ENCODE data around the gene PTPN3. TPM values are rescaled to one million over a fixed set of nuclear protein-coding genes. Genes with fewer than 3 reads are reported as not detected.

The PTPN3 gene
- total and polyA plus RNA-seq, 4 donors: 4.3 to 22.9 (median 9.4) TPM

DNA sequence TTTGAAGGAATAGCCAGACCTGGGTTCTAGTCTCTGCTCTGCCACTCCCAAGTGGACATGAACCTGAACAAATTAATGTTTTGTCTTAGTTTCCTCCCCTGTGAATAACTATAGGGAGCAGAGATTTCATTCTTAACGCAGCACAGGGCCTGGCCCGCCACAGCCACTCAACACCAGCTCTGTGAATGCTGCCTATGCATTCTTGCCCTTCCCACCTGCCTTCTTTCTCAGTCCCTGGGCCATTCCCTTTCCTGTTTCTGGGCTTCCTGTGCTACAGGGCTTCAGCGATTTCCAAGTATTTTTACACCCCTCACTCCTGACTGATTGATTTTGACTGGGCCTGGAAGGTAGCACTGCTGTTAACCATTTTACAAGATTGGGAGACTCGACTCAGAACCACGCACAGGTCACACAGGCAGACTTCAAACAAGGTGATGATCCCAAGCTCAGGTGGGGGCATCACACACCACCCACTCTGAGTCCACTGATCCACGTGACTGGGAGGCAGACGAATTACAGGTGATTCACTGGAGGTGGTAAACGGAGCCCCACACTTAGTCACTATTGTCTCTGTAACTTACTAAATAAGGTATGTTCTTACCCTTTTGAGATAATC lies 21.4 kb downstream of the PTPN3 start:
- Histone ChIP-seq H3K4me1 (ENCODE audit: control insufficient read depth in 1 of 2, insufficient read depth in 2 of 2, low read length in 2 of 2) (peaks cover 5 to 11% of the 10 kb centered on the region in 2 donors), H3K27ac (ENCODE audit: low read depth in 1 of 2, low read length in 2 of 2) (peak overlapping the region; percentile 53 to 76)
- intact Hi-C loops (cut with DNase I): no loop called here

DNA sequence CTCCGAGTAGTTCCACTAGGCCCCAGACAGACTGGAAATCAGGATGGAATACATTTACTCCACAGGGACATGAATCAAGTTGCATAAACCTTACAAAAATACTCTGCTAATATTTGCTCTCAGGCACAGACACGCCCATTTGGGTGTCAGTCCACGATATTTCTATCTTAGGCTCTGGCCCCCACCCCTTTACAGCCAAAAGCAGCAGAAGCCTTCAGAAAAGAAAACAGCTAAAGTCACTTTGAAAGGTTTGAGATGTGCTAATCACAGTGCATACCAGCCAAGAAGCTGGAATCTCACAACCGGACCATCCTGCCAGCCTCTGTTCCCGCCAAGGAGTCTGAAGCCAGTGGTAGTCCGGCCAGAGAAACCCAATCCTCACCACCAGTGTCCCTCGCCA lies 22.6 kb downstream of the PTPN3 start:
- WGBS, 2 donors: 2 to 5% methylated on average over 7 of the region's 7 CpGs
- peak overlapping the region in 1 of 2 donors; percentile 31 for H3K27ac ChIP-seq (ENCODE audit: low read depth in 1 of 2, low read length in 2 of 2)

More for the DNA sequence above, 21.4 kb downstream of the PTPN3 start:
- H3K27me3 ChIP-seq (ENCODE audit: control insufficient read depth in 1 of 2, insufficient read depth in 2 of 2, low read length in 1 of 2): no peaks in the 10 kb centered on the region
- ATAC-seq (ENCODE audit: low FRiP score) (no peak), DNase-seq (no peak)
- H3K36me3 ChIP-seq (ENCODE audit: control insufficient read depth in 1 of 2, insufficient read depth in 2 of 2, low read length in 1 of 2): no peaks in the 10 kb centered on the region
- no peak overlapping the region for H3K4me3 ChIP-seq (ENCODE audit: low read length in 2 of 2)
- H3K9me3 ChIP-seq (ENCODE audit: control insufficient read depth, low read length): no peaks in the 10 kb centered on the region
- 76 to 80% methylated on average over 8 of the region's 8 CpGs for WGBS, 2 donors

DNA sequence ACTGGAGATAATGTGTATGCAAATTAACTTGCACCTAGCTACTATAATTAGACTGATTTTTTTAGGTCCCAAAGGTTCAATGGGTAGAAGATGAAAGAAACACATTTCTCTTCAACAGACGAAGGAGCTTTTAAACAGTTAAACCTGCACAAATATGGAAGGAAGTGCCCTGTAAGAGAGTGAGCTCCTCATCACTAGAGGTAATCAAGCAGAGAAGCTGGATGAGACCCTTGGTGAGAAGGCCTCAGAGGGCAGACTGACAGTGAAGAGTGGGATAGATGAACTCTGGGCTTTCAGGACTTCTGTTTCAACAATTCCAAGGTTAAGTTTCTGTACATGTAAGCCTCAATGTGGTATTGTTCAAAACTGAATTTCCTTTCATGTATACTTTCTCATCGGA lies 23.2 kb downstream of the PTPN3 start:
- Histone ChIP-seq H3K27me3 (ENCODE audit: control insufficient read depth in 1 of 2, insufficient read depth in 2 of 2, low read length in 1 of 2) (no peaks in the 10 kb centered on the region), H3K4me1 (ENCODE audit: control insufficient read depth in 1 of 2, insufficient read depth in 2 of 2, low read length in 2 of 2) (peaks cover 5 to 7% of the 10 kb centered on the region in 2 donors), H3K4me3 (ENCODE audit: low read length in 2 of 2) (no peak overlapping the region), H3K27ac (ENCODE audit: low read depth in 1 of 2, low read length in 2 of 2) (peak overlapping the region; percentile 44 to 97), H3K9me3 (ENCODE audit: control insufficient read depth, low read length) (no peaks in the 10 kb centered on the region), H3K36me3 (ENCODE audit: control insufficient read depth in 1 of 2, insufficient read depth in 2 of 2, low read length in 1 of 2) (no peaks in the 10 kb centered on the region)
- intact Hi-C loops (cut with DNase I): no loop called here
- 53 to 55% methylated on average over 2 of the region's 2 CpGs for WGBS, 2 donors
- no peak for DNase-seq
- no peak for ATAC-seq (ENCODE audit: low FRiP score)

More for the DNA sequence above, 22.6 kb downstream of the PTPN3 start:
- no peaks in the 10 kb centered on the region for H3K27me3 ChIP-seq (ENCODE audit: control insufficient read depth in 1 of 2, insufficient read depth in 2 of 2, low read length in 1 of 2)
- H3K4me3 ChIP-seq (ENCODE audit: low read length in 2 of 2): no peak overlapping the region
- ATAC-seq (ENCODE audit: low FRiP score) (peak; percentile 82), DNase-seq (peak in 1 of 2 donors; percentile 67)
- intact Hi-C loops (cut with DNase I): no loop called here
- no peaks in the 10 kb centered on the region for H3K36me3 ChIP-seq (ENCODE audit: control insufficient read depth in 1 of 2, insufficient read depth in 2 of 2, low read length in 1 of 2)
- no peaks in the 10 kb centered on the region for H3K9me3 ChIP-seq (ENCODE audit: control insufficient read depth, low read length)
- peaks cover 5 to 7% of the 10 kb centered on the region in 2 donors for H3K4me1 ChIP-seq (ENCODE audit: control insufficient read depth in 1 of 2, insufficient read depth in 2 of 2, low read length in 2 of 2)

- ATAC-seq (ENCODE audit: low FRiP score) (no peak), DNase-seq (no peak)
- 70 to 74% methylated on average over 7 of the region's 7 CpGs for WGBS, 2 donors
- H3K4me1 ChIP-seq (ENCODE audit: control insufficient read depth in 1 of 2, insufficient read depth in 2 of 2, low read length in 2 of 2): peaks cover 5 to 7% of the 10 kb centered on the region in 2 donors
- H3K36me3 ChIP-seq (ENCODE audit: control insufficient read depth in 1 of 2, insufficient read depth in 2 of 2, low read length in 1 of 2): no peaks in the 10 kb centered on the region
- intact Hi-C loops (cut with DNase I): no loop called here
- no peak overlapping the region for H3K4me3 ChIP-seq (ENCODE audit: low read length in 2 of 2)
- H3K9me3 ChIP-seq (ENCODE audit: control insufficient read depth, low read length): no peaks in the 10 kb centered on the region
- H3K27me3 ChIP-seq (ENCODE audit: control insufficient read depth in 1 of 2, insufficient read depth in 2 of 2, low read length in 1 of 2): no peaks in the 10 kb centered on the region
- H3K27ac ChIP-seq (ENCODE audit: low read depth in 1 of 2, low read length in 2 of 2): peak overlapping the region; percentile 11 to 68
Measured at GRCh38 chr9:109474170-109474569, 23.9 kb downstream of the PTPN3 start.

DNA sequence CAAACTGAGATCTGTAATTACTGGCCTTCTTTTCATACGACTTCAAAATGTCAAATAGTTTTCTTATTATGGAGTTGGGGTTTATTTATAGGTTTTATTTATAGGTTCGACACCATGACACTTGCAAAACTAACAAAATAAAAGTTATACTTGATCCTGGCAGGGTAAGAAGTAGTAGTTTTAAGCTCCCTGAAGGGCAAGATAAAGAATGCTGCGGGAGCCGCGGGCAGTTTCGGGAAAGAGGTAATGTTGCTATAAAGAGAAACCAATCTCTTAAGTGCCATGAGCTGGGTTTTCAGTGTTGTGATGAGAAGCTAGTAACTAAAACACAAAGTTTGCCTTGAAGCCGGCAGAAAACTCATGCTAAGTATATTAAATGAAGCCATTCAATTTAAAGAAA lies 24.8 kb downstream of the PTPN3 start:
- Histone ChIP-seq H3K9me3 (ENCODE audit: control insufficient read depth, low read length) (no peaks in the 10 kb centered on the region), H3K27ac (ENCODE audit: low read depth in 1 of 2, low read length in 2 of 2) (peak overlapping the region; percentile 68 to 81), H3K27me3 (ENCODE audit: control insufficient read depth in 1 of 2, insufficient read depth in 2 of 2, low read length in 1 of 2) (no peaks in the 10 kb centered on the region), H3K4me1 (ENCODE audit: control insufficient read depth in 1 of 2, insufficient read depth in 2 of 2, low read length in 2 of 2) (peaks cover 5 to 7% of the 10 kb centered on the region in 2 donors), H3K4me3 (ENCODE audit: low read length in 2 of 2) (peak overlapping the region; percentile 21 to 50), H3K36me3 (ENCODE audit: control insufficient read depth in 1 of 2, insufficient read depth in 2 of 2, low read length in 1 of 2) (no peaks in the 10 kb centered on the region)
- peak in 1 of 2 donors; percentile 57 for DNase-seq
- ATAC-seq (ENCODE audit: low FRiP score): no peak
- WGBS, 2 donors: 3 to 7% methylated on average over 7 of the region's 7 CpGs
- intact Hi-C loops (cut with DNase I): no loop called here

- no peak for ATAC-seq (ENCODE audit: low FRiP score)
- Histone ChIP-seq H3K9me3 (ENCODE audit: control insufficient read depth, low read length) (no peaks in the 10 kb centered on the region), H3K27me3 (ENCODE audit: control insufficient read depth in 1 of 2, insufficient read depth in 2 of 2, low read length in 1 of 2) (no peaks in the 10 kb centered on the region), H3K27ac (ENCODE audit: low read depth in 1 of 2, low read length in 2 of 2) (peak overlapping the region; percentile 24 to 77), H3K36me3 (ENCODE audit: control insufficient read depth in 1 of 2, insufficient read depth in 2 of 2, low read length in 1 of 2) (no peaks in the 10 kb centered on the region), H3K4me1 (ENCODE audit: control insufficient read depth in 1 of 2, insufficient read depth in 2 of 2, low read length in 2 of 2) (peaks cover 4 to 7% of the 10 kb centered on the region in 2 donors), H3K4me3 (ENCODE audit: low read length in 2 of 2) (no peak overlapping the region)
- intact Hi-C loops (cut with DNase I): no loop called here
- WGBS, 2 donors: 25 to 30% methylated on average over 5 of the region's 5 CpGs
- no peak for DNase-seq
Measured at GRCh38 chr9:109471475-109472393, 26.4 kb downstream of the PTPN3 start.

- no peak overlapping the region for H3K4me3 ChIP-seq (ENCODE audit: low read length in 2 of 2)
- peak; percentile 76 to 83 for DNase-seq
- no peaks in the 10 kb centered on the region for H3K9me3 ChIP-seq (ENCODE audit: control insufficient read depth, low read length)
- peak overlapping the region in 1 of 2 donors; percentile 25 for H3K27ac ChIP-seq (ENCODE audit: low read depth in 1 of 2, low read length in 2 of 2)
- H3K4me1 ChIP-seq (ENCODE audit: control insufficient read depth in 1 of 2, insufficient read depth in 2 of 2, low read length in 2 of 2): peaks cover 3 to 4% of the 10 kb centered on the region in 2 donors
- no peaks in the 10 kb centered on the region for H3K27me3 ChIP-seq (ENCODE audit: control insufficient read depth in 1 of 2, insufficient read depth in 2 of 2, low read length in 1 of 2)
- no peaks in the 10 kb centered on the region for H3K36me3 ChIP-seq (ENCODE audit: control insufficient read depth in 1 of 2, insufficient read depth in 2 of 2, low read length in 1 of 2)
- WGBS, 2 donors: 43% methylated on average over 13 of the region's 13 CpGs
- intact Hi-C loops (cut with DNase I): loop anchor here (1.0 to 2.0 kb wide), 2 partner anchors 29 to 50 kb away; no protein-coding TSS in a partner anchor
- peak; percentile 83 for ATAC-seq (ENCODE audit: low FRiP score)
Measured at GRCh38 chr9:109469646-109470358, 28.3 kb downstream of the PTPN3 start.

- H3K9me3 ChIP-seq (ENCODE audit: control insufficient read depth, low read length): no peaks in the 10 kb centered on the region
- DNase-seq (no peak), ATAC-seq (ENCODE audit: low FRiP score) (no peak)
- H3K36me3 ChIP-seq (ENCODE audit: control insufficient read depth in 1 of 2, insufficient read depth in 2 of 2, low read length in 1 of 2): no peaks in the 10 kb centered on the region
- H3K27ac ChIP-seq (ENCODE audit: low read depth in 1 of 2, low read length in 2 of 2): no peak overlapping the region
- H3K4me3 ChIP-seq (ENCODE audit: low read length in 2 of 2): no peak overlapping the region
- intact Hi-C loops (cut with DNase I): loop anchor here (1.0 to 2.0 kb wide), 2 partner anchors 28 to 51 kb away; no protein-coding TSS in a partner anchor
- no peaks in the 10 kb centered on the region for H3K27me3 ChIP-seq (ENCODE audit: control insufficient read depth in 1 of 2, insufficient read depth in 2 of 2, low read length in 1 of 2)
- H3K4me1 ChIP-seq (ENCODE audit: control insufficient read depth in 1 of 2, insufficient read depth in 2 of 2, low read length in 2 of 2): peaks cover 2% of the 10 kb centered on the region in 2 donors
- WGBS, 2 donors: 88 to 91% methylated on average over 5 of the region's 5 CpGs
Measured at GRCh38 chr9:109468927-109469326, 29.2 kb downstream of the PTPN3 start.
